SK-N-SH treated with all-trans-retinoic acid at 6 μM for 48 hours (cell line): ENCODE measurements around the gene SPATA46.

ENCODE experiments used
- ATAC-seq: fragments of 200-7000 bp; cut with Tn5 transposase; 3 replicates; pipeline ENCODE4 v1.9.1; 2020; ENCODE audit warnings: mild to moderate bottlenecking, moderate library complexity
- ARNTL ChIP-seq: fragments of 450-650 bp; formaldehyde crosslinking; IDR thresholded peaks from 2 replicates; pipeline ENCODE4 v1.5.0; 2020; ENCODE audit warnings: low read depth, mild to moderate bottlenecking, moderate library complexity, borderline replicate concordance
- BACH2 ChIP-seq: fragments of 250-450 bp; sonication (Bioruptor Pico); IDR thresholded peaks from 2 replicates; pipeline ENCODE4 v1.9.0; 2021; ENCODE audit warnings: mild to moderate bottlenecking, borderline replicate concordance
- CSDC2 ChIP-seq: fragments of 250-450 bp; sonication (Bioruptor Pico); IDR thresholded peaks from 2 replicates; pipeline ENCODE4 v1.5.0; 2020; ENCODE audit warnings: mild to moderate bottlenecking, moderate library complexity
- GLIS3 ChIP-seq: fragments of 250-450 bp; sonication (Bioruptor Pico); IDR thresholded peaks from 2 replicates; pipeline ENCODE4 v1.5.0; 2020; ENCODE audit warnings: mild to moderate bottlenecking, moderate library complexity
- ISL1 ChIP-seq: fragments of 250-450 bp; sonication (Bioruptor Pico); IDR thresholded peaks from 2 replicates; pipeline ENCODE4 v2.1.2; 2022; ENCODE audit warnings: mild to moderate bottlenecking, moderate library complexity
- OSR1 ChIP-seq: fragments of 250-450 bp; sonication (Bioruptor Pico); IDR thresholded peaks from 2 replicates; pipeline ENCODE4 v1.8.0; 2022; ENCODE audit warnings: moderate library complexity, mild to moderate bottlenecking, inconsistent platforms
- PPARA ChIP-seq: fragments of 250-450 bp; sonication (Bioruptor Pico); IDR thresholded peaks from 2 replicates; pipeline ENCODE4 v1.5.0; 2020; ENCODE audit warnings: mild to moderate bottlenecking, borderline replicate concordance
- RARB ChIP-seq: fragments of 250-450 bp; sonication (Bioruptor Pico); IDR thresholded peaks from 2 replicates; pipeline ENCODE4 v1.8.0; 2021; ENCODE audit warnings: mild to moderate bottlenecking, moderate library complexity
- SNAI2 ChIP-seq: fragments of 250-450 bp; sonication (Bioruptor Pico); IDR thresholded peaks from 2 replicates; pipeline ENCODE4 v1.5.0; 2020; ENCODE audit warnings: mild to moderate bottlenecking, moderate library complexity
- TOX ChIP-seq: fragments of 250-450 bp; sonication (Bioruptor Pico); IDR thresholded peaks from 2 replicates; pipeline ENCODE4 v1.8.0; 2021; ENCODE audit warnings: mild to moderate bottlenecking, moderate library complexity, borderline replicate concordance
- ZC3H10 ChIP-seq: fragments of 250-450 bp; sonication (Bioruptor Pico); IDR thresholded peaks from 2 replicates; pipeline ENCODE4 v1.5.1; 2021; ENCODE audit warnings: mild to moderate bottlenecking, moderate library complexity
- ZFP3 ChIP-seq: fragments of 250-450 bp; sonication (Bioruptor Pico); IDR thresholded peaks from 2 replicates; pipeline ENCODE4 v1.5.0; 2020; ENCODE audit warnings: mild to moderate bottlenecking, moderate library complexity
- ZNF565 ChIP-seq: fragments of 450-650 bp; formaldehyde crosslinking; conservative IDR thresholded peaks from 2 replicates; pipeline ENCODE4 v1.5.0; 2020; ENCODE audit warnings: low read depth, mild to moderate bottlenecking, moderate library complexity
- ZNF70 ChIP-seq: fragments of 450-650 bp; formaldehyde crosslinking; IDR thresholded peaks from 2 replicates; pipeline ENCODE4 v1.5.0; 2020; ENCODE audit warnings: mild to moderate bottlenecking, moderate library complexity
- ZNF8 ChIP-seq: fragments of 450-650 bp; formaldehyde crosslinking; IDR thresholded peaks from 2 replicates; pipeline ENCODE4 v1.5.0; 2020; ENCODE audit warnings: mild to moderate bottlenecking, moderate library complexity
- TF ChIP-seq, protein P1 (sequence below): fragments of 250-450 bp; sonication (Bioruptor Pico); IDR thresholded peaks from 2 replicates; pipeline ENCODE4 v1.5.0; 2020; ENCODE audit warnings: mild to moderate bottlenecking, moderate library complexity
- TF ChIP-seq, protein P2 (sequence below): fragments of 250-450 bp; sonication (Bioruptor Pico); IDR thresholded peaks from 2 replicates; pipeline ENCODE4 v1.8.0; 2020; ENCODE audit warnings: mild to moderate bottlenecking, moderate library complexity, borderline replicate concordance
- TF ChIP-seq, protein P3 (sequence below): fragments of 250-450 bp; sonication (Bioruptor Pico); IDR thresholded peaks from 2 replicates; pipeline ENCODE4 v1.5.1; 2020; ENCODE audit warnings: low read depth, mild to moderate bottlenecking, moderate library complexity
- TF ChIP-seq, protein P4 (sequence below): fragments of 250-450 bp; sonication (Bioruptor Pico); IDR thresholded peaks from 2 replicates; pipeline ENCODE4 v1.8.0; 2021; ENCODE audit warnings: low read depth, mild to moderate bottlenecking, moderate library complexity, borderline replicate concordance

The SPATA46 gene

DNA sequence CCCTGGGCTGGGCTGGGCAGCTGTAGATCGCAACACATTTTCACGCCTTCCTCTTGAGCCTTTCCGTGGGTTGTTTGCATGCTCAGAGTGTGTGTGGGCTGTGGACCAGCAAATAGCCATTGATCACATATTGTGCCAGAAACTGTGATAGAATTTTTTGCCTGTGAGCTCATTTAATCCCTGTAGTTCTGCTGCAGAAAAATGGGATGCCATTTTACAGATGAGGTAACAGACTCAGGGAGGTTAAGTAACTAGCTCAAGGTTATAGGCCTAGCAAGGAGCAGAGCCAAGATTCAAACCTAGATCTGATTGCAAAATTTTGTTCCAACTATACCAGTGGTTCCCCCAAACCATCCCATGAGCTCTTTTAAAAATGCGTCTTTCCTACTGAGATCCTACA lies 10.5 kb downstream of the SPATA46 start:
- TF ChIP-seq GLIS3 (CRISPR knock-in tag) (no peak), RARB (no peak), ZNF70 (CRISPR knock-in tag) (no peak), ZFP3 (CRISPR knock-in tag) (no peak), ISL1 (no peak), ZNF565 (CRISPR knock-in tag) (no peak)
- TF ChIP-seq, protein P1, sequence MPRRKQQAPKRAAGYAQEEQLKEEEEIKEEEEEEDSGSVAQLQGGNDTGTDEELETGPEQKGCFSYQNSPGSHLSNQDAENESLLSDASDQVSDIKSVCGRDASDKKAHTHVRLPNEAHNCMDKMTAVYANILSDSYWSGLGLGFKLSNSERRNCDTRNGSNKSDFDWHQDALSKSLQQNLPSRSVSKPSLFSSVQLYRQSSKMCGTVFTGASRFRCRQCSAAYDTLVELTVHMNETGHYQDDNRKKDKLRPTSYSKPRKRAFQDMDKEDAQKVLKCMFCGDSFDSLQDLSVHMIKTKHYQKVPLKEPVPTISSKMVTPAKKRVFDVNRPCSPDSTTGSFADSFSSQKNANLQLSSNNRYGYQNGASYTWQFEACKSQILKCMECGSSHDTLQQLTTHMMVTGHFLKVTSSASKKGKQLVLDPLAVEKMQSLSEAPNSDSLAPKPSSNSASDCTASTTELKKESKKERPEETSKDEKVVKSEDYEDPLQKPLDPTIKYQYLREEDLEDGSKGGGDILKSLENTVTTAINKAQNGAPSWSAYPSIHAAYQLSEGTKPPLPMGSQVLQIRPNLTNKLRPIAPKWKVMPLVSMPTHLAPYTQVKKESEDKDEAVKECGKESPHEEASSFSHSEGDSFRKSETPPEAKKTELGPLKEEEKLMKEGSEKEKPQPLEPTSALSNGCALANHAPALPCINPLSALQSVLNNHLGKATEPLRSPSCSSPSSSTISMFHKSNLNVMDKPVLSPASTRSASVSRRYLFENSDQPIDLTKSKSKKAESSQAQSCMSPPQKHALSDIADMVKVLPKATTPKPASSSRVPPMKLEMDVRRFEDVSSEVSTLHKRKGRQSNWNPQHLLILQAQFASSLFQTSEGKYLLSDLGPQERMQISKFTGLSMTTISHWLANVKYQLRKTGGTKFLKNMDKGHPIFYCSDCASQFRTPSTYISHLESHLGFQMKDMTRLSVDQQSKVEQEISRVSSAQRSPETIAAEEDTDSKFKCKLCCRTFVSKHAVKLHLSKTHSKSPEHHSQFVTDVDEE (CRISPR knock-in tag) = no peak
- TF ChIP-seq, protein P2, sequence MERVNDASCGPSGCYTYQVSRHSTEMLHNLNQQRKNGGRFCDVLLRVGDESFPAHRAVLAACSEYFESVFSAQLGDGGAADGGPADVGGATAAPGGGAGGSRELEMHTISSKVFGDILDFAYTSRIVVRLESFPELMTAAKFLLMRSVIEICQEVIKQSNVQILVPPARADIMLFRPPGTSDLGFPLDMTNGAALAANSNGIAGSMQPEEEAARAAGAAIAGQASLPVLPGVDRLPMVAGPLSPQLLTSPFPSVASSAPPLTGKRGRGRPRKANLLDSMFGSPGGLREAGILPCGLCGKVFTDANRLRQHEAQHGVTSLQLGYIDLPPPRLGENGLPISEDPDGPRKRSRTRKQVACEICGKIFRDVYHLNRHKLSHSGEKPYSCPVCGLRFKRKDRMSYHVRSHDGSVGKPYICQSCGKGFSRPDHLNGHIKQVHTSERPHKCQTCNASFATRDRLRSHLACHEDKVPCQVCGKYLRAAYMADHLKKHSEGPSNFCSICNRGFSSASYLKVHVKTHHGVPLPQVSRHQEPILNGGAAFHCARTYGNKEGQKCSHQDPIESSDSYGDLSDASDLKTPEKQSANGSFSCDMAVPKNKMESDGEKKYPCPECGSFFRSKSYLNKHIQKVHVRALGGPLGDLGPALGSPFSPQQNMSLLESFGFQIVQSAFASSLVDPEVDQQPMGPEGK (CRISPR knock-in tag) = no peak
- TF ChIP-seq, protein P3, sequence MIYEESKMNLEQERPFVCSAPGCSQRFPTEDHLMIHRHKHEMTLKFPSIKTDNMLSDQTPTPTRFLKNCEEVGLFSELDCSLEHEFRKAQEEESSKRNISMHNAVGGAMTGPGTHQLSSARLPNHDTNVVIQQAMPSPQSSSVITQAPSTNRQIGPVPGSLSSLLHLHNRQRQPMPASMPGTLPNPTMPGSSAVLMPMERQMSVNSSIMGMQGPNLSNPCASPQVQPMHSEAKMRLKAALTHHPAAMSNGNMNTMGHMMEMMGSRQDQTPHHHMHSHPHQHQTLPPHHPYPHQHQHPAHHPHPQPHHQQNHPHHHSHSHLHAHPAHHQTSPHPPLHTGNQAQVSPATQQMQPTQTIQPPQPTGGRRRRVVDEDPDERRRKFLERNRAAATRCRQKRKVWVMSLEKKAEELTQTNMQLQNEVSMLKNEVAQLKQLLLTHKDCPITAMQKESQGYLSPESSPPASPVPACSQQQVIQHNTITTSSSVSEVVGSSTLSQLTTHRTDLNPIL (CRISPR knock-in tag) = no peak
- no peak for ATAC-seq

DNA sequence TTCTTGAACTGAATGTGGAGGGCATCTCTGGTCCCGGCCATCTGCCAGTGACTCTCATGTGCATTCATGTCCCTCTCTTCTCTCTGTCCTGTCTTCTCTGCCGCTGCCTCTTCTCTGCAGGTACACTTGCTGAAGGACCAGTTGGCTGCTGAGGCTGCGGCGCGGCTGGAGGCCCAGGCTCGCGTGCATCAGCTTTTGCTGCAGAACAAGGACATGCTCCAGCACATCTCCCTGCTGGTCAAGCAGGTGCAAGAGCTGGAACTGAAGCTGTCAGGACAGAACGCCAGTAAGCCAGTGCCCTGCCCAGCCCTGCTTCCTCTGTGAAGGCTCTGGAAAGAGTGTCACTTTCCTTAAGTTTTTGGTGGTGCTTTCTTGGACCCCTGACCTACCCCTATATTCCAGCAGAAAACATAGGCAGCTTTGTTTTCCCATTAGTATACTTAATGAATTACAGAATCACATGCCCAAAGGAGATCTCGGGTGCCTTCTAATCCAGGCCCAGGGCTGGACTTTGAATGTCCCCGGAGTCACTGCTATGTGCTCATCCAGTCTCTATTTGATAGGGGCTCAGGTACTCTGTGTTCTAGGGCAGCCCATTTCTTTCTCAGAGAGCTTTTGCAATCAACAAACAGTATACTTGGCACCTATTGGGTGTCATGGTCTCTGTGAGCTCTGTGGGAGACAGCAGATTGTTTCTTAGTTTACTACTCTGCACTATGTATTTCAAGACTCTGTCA lies 11.2 kb downstream of the SPATA46 start:
- no peak for ATAC-seq
- TF ChIP-seq BACH2 (CRISPR knock-in tag) (no peak), TOX (CRISPR knock-in tag) (no peak), ZNF8 (CRISPR knock-in tag) (no peak), ARNTL (CRISPR knock-in tag) (no peak)
- TF ChIP-seq, protein P4, sequence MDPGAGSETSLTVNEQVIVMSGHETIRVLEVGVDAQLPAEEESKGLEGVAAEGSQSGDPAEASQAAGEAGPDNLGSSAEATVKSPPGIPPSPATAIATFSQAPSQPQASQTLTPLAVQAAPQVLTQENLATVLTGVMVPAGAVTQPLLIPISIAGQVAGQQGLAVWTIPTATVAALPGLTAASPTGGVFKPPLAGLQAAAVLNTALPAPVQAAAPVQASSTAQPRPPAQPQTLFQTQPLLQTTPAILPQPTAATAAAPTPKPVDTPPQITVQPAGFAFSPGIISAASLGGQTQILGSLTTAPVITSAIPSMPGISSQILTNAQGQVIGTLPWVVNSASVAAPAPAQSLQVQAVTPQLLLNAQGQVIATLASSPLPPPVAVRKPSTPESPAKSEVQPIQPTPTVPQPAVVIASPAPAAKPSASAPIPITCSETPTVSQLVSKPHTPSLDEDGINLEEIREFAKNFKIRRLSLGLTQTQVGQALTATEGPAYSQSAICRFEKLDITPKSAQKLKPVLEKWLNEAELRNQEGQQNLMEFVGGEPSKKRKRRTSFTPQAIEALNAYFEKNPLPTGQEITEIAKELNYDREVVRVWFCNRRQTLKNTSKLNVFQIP (CRISPR knock-in tag) = no peak
- TF ChIP-seq, protein P1 (CRISPR knock-in tag) = no peak

DNA sequence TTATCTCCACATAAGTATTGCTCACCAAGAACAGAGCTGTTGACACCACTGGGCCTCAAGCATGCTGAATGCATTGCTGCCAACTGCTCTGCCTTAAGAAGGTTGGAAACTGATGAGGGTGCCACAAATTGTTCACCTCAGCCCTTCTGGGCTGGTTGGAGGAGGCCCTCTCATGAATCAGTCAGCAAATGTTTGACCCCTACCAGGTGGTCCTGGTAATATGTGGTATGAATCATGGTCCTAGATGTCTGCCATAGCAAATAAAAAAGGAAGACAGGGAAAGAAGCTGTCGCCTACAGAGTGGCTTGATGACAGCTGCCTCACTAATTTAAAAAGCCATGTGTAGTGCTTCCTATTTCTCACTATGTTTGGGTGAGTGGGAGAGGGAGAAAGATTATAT lies 12.2 kb downstream of the SPATA46 start:
- no peak for TF ChIP-seq ISL1
- no peak for TF ChIP-seq ZNF70 (CRISPR knock-in tag)
- TF ChIP-seq SNAI2 (CRISPR knock-in tag) = no peak
- no peak for TF ChIP-seq ARNTL (CRISPR knock-in tag)
- TF ChIP-seq, protein P1 (CRISPR knock-in tag) = no peak
- TF ChIP-seq, protein P2 (CRISPR knock-in tag) = no peak
- TF ChIP-seq CSDC2 = no peak
- no peak for TF ChIP-seq TOX (CRISPR knock-in tag)
- no peak for TF ChIP-seq BACH2 (CRISPR knock-in tag)
- no peak for TF ChIP-seq PPARA
- TF ChIP-seq ZNF565 (CRISPR knock-in tag) = no peak
- TF ChIP-seq ZNF8 (CRISPR knock-in tag) = no peak
- TF ChIP-seq OSR1 (CRISPR knock-in tag) = no peak
- TF ChIP-seq ZC3H10 = no peak
- no peak for ATAC-seq
